Caco-2 (cell line): Measurements from ENCODE around the gene PHF12. TPM values are rescaled to one million over a fixed set of nuclear protein-coding genes. Genes with fewer than 3 reads are reported as not detected.

ENCODE experiments used
- BruUV-seq: library from RNA; stranded (reverse); fragments of 400-500 nt; replicated peaks from 2 replicates; lab custom pipeline; 2021; lab: Mats Ljungman, UMichigan
- CTCF ChIA-PET: fragments of 300-600 bp; sonication (Branson Sonifier 250); formaldehyde crosslinking; loops from one replicate; lab custom pipeline; 2022; ENCODE audit warnings: antibody characterized with exemption; lab: Charles Lee
- POLR2A ChIA-PET: fragments of 300-600 bp; sonication (Branson Sonifier 250); formaldehyde crosslinking; loops from one replicate; lab custom pipeline; 2022; ENCODE audit warnings: antibody characterized with exemption; lab: Charles Lee
- DNase-seq, 2 experiments: peaks; one replicate each; pipeline versions ENCODE4 v3.0.0 to v3.0.0-alpha.2; 2020 to 2022
- H3K27me3 ChIP-seq: replicated peaks from 2 replicates; pipeline ENCODE4 v1.6.0; 2011; ENCODE audit warnings: low read length; ENCODE audit not compliant: control insufficient read depth, insufficient read depth
- H3K36me3 ChIP-seq: 2 replicates; pipeline ENCODE4 v1.5.1; 2011; ENCODE audit warnings: low read length; ENCODE audit not compliant: control insufficient read depth, insufficient read depth
- H3K4me1 ChIP-seq: fragments of 250-450 bp; sonication (Bioruptor Pico); 2 replicates; pipeline ENCODE4 v1.5.1; 2020; ENCODE audit warnings: mild to moderate bottlenecking
- H3K4me3 ChIP-seq: 2 replicates; pipeline ENCODE4 v1.5.1; 2011; ENCODE audit warnings: low read depth, mild to moderate bottlenecking, control low read depth, low read length
- H3K9me3 ChIP-seq: fragments of 250-450 bp; sonication (Bioruptor Pico); 2 replicates; pipeline ENCODE4 v1.5.1; 2020; ENCODE audit warnings: mild to moderate bottlenecking, moderate library complexity
- H3K27ac Mint-ChIP-seq: one replicate; pipeline ENCODE4 v1.8.0; 2022; ENCODE audit warnings: mixed read lengths; ENCODE audit not compliant: unreplicated experiment
- H3K27me3 Mint-ChIP-seq: one replicate; pipeline ENCODE4 v1.8.0; 2022; ENCODE audit warnings: mixed read lengths; ENCODE audit not compliant: insufficient read depth, unreplicated experiment
- H3K36me3 Mint-ChIP-seq: one replicate; pipeline ENCODE4 v1.8.0; 2022; ENCODE audit warnings: mild to moderate bottlenecking, mixed read lengths; ENCODE audit not compliant: insufficient read depth, unreplicated experiment
- H3K4me1 Mint-ChIP-seq: one replicate; pipeline ENCODE4 v1.8.0; 2022; ENCODE audit warnings: low read depth, mixed read lengths; ENCODE audit not compliant: unreplicated experiment
- H3K4me3 Mint-ChIP-seq: one replicate; pipeline ENCODE4 v1.8.0; 2022; ENCODE audit warnings: mild to moderate bottlenecking, moderate library complexity, mixed read lengths; ENCODE audit not compliant: unreplicated experiment
- H3K9me3 Mint-ChIP-seq: one replicate; pipeline ENCODE4 v1.8.0; 2022; ENCODE audit warnings: mixed read lengths; ENCODE audit not compliant: unreplicated experiment
- CTCF ChIP-seq, 2 experiments: fragments of 200-600 bp in 1 of 2; IDR thresholded peaks; 1 replicate in 1 of 2; 2 replicates in 1 of 2; pipeline versions ENCODE4 v1.5.1 to v1.8.0; 2011 to 2022; ENCODE audit warnings: antibody characterized with exemption in 1 of 2, control low read depth in 1 of 2, inconsistent platforms in 1 of 2, low read depth in 1 of 2, low read length in 1 of 2, mild to moderate bottlenecking in 1 of 2, moderate library complexity in 1 of 2; ENCODE audit not compliant: insufficient read depth in 1 of 2, severe bottlenecking in 1 of 2, unreplicated experiment in 1 of 2
- intact Hi-C: fragments of 100-400 bp; cut with micrococcal nuclease; formaldehyde crosslinking; loops from one replicate; pipeline ENCODE4 v1.10.0; 2022; ENCODE audit not compliant: unreplicated experiment
- total RNA-seq: library from RNA; stranded (reverse); gene quantifications from 2 replicates; pipeline ENCODE4 v1.2.3, GENCODE V29; 2022

PHF12 gene
- total RNA-seq, 1 experiment from 2014 or later = 49.9 TPM

GRCh38 chr17:28885951-28886350, 65.4 kb downstream of the PHF12 start:
- H3K4me3 Mint-ChIP-seq = no peak overlapping the region
- Histone ChIP-seq H3K36me3 (peaks cover 6% of the 10 kb centered on the region), H3K27me3 (no peaks in the 10 kb centered on the region), H3K9me3 (no peaks in the 10 kb centered on the region), H3K4me3 (no peak overlapping the region), H3K4me1 (no peaks in the 10 kb centered on the region)
- ChIA-PET POLR2A (no interaction called here), CTCF (no interaction called here)
- H3K4me1 Mint-ChIP-seq = no peaks in the 10 kb centered on the region
- no TSS peak for BruUV-seq
- no peaks in the 10 kb centered on the region for H3K27me3 Mint-ChIP-seq
- TF ChIP-seq CTCF (IDR thresholded peaks at IDR 0.05; ENCODE audit: insufficient read depth in 1 of 2, low read depth in 1 of 2, low read length in 1 of 2, severe bottlenecking in 1 of 2, unreplicated experiment in 1 of 2) = no peak
- H3K9me3 Mint-ChIP-seq = no peaks in the 10 kb centered on the region
- H3K27ac Mint-ChIP-seq = no peak overlapping the region
- DNase-seq = no peak
- intact Hi-C loops = no loop called here
- H3K36me3 Mint-ChIP-seq = peaks cover 28% of the 10 kb centered on the region

GRCh38 chr17:28885363-28885762, 66.0 kb downstream of the PHF12 start:
- H3K4me1 Mint-ChIP-seq = no peaks in the 10 kb centered on the region
- no peak overlapping the region for H3K4me3 Mint-ChIP-seq
- POLR2A ChIA-PET = interaction anchor here (0.6 kb wide), 1 partner anchor 223 kb away, joined by 4 read pairs; the partner anchor contains the start of gene SUPT6H
- no peaks in the 10 kb centered on the region for H3K27me3 Mint-ChIP-seq
- no peak overlapping the region for H3K27ac Mint-ChIP-seq
- TF ChIP-seq CTCF (IDR thresholded peaks at IDR 0.05; ENCODE audit: insufficient read depth in 1 of 2, low read depth in 1 of 2, low read length in 1 of 2, severe bottlenecking in 1 of 2, unreplicated experiment in 1 of 2) = no peak
- H3K36me3 Mint-ChIP-seq = peaks cover 26% of the 10 kb centered on the region
- Histone ChIP-seq H3K4me1 (no peaks in the 10 kb centered on the region), H3K36me3 (peaks cover 8% of the 10 kb centered on the region), H3K9me3 (no peaks in the 10 kb centered on the region), H3K4me3 (no peak overlapping the region), H3K27me3 (no peaks in the 10 kb centered on the region)
- BruUV-seq = no TSS peak
- DNase-seq = no peak
- CTCF ChIA-PET = no interaction called here
- intact Hi-C loops = no loop called here
- no peaks in the 10 kb centered on the region for H3K9me3 Mint-ChIP-seq

GRCh38 chr17:28883967-28884702, 67.2 kb downstream of the PHF12 start:
- Histone ChIP-seq H3K27me3 (no peaks in the 10 kb centered on the region), H3K4me3 (no peak overlapping the region), H3K4me1 (no peaks in the 10 kb centered on the region), H3K9me3 (no peaks in the 10 kb centered on the region), H3K36me3 (peaks cover 8% of the 10 kb centered on the region)
- ChIA-PET POLR2A (no interaction called here), CTCF (interaction anchor here (0.6 kb wide), 1 partner anchor 296 kb away, joined by 3 read pairs; the partner anchor contains the start of gene MYO18A)
- no TSS peak for BruUV-seq
- Mint-ChIP-seq H3K9me3 (no peaks in the 10 kb centered on the region), H3K27ac (no peak overlapping the region), H3K4me3 (no peak overlapping the region), H3K4me1 (peaks cover 3% of the 10 kb centered on the region), H3K27me3 (no peaks in the 10 kb centered on the region), H3K36me3 (peaks cover 28% of the 10 kb centered on the region)
- DNase-seq = no peak
- no peak for TF ChIP-seq CTCF (IDR thresholded peaks at IDR 0.05; ENCODE audit: insufficient read depth in 1 of 2, low read depth in 1 of 2, low read length in 1 of 2, severe bottlenecking in 1 of 2, unreplicated experiment in 1 of 2)
- intact Hi-C loops = no loop called here
